Ovary (tissue), 3 donors: ENCODE measurements around the gene RAP1GAP.

Source experiments
- EP300 ChIP-seq: sonication (generic); formaldehyde crosslinking; IDR thresholded peaks from one replicate; pipeline ENCODE4 v1.6.1; 2017; ENCODE audit warnings: antibody characterized with exemption
- POLR2A ChIP-seq: fragments of 450-650 bp; IDR thresholded peaks from one replicate; pipeline ENCODE4 v1.6.1; 2017; ENCODE audit warnings: antibody characterized with exemption, mild to moderate bottlenecking, moderate library complexity
- TF ChIP-seq, protein P1 (sequence below), 3 donors: fragments of 450-650 bp in 2 of 3; fragments of 200-600 bp in 1 of 3; IDR thresholded peaks; one replicate each; pipeline versions ENCODE4 v1.5.1 to v1.8.0; 2016 to 2022; ENCODE audit warnings: antibody characterized with exemption in 3 of 3, mild to moderate bottlenecking in 1 of 3
- donor health status: DM: no; HTN: no; CAD: no.

DNA sequence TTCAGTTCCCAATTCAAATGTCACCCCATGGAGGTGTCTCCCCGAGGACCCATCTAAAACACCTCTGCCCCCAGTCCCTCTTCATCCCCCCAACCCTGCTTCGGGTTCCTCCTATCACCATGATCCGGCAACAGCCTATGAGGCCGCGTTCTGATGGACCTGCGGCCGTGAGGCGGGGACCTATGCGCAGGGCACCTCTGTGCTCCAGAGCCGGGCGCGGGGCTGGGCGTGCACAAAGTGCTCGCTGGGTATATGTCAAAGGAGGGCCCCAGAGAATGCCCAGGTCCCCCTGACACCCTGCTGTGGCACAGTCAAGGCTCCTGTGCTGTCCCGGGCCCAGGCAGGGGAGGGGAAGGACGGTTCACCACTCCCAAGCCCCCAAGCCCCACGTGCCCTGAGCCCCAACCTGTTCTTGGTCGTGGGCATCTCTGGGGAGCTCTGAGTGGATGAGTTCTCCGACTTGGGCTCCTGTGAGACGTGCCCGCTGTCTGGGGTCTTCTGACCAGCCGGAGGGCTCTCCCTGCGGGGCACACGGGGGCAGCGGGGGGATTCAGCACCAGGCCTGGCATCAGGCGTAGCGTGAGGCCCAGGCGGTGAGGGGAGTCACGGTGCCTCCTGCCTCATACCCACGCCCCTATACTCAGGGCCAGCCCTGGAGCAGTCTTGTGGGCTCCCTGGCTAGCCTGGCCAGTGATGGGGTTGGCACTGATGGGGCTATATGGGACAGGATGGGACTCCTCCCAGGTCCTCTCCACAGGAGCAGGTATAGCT, 67.7 kb downstream of the RAP1GAP start:
- TF ChIP-seq POLR2A (no peak), EP300 (no peak)
- TF ChIP-seq, protein P1, sequence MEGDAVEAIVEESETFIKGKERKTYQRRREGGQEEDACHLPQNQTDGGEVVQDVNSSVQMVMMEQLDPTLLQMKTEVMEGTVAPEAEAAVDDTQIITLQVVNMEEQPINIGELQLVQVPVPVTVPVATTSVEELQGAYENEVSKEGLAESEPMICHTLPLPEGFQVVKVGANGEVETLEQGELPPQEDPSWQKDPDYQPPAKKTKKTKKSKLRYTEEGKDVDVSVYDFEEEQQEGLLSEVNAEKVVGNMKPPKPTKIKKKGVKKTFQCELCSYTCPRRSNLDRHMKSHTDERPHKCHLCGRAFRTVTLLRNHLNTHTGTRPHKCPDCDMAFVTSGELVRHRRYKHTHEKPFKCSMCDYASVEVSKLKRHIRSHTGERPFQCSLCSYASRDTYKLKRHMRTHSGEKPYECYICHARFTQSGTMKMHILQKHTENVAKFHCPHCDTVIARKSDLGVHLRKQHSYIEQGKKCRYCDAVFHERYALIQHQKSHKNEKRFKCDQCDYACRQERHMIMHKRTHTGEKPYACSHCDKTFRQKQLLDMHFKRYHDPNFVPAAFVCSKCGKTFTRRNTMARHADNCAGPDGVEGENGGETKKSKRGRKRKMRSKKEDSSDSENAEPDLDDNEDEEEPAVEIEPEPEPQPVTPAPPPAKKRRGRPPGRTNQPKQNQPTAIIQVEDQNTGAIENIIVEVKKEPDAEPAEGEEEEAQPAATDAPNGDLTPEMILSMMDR (IDR thresholded peaks at IDR 0.05), result no peak
